GM19395 (cell line): Measurements from ENCODE around the gene ARF1.

ENCODE experiments used
- ATAC-seq: cut with Tn5 transposase; IDR thresholded peaks from one replicate; pipeline ENCODE4 v1.9.1; 2021; ENCODE audit warnings: mild to moderate bottlenecking, moderate library complexity; ENCODE audit not compliant: unreplicated experiment

ARF1 gene

GRCh38 chr1:228145463-228146416 lies 63.2 kb downstream of the ARF1 start:
- ATAC-seq: no peak

GRCh38 chr1:228146417-228147150 lies 64.1 kb downstream of the ARF1 start:
- no peak for ATAC-seq

DNA sequence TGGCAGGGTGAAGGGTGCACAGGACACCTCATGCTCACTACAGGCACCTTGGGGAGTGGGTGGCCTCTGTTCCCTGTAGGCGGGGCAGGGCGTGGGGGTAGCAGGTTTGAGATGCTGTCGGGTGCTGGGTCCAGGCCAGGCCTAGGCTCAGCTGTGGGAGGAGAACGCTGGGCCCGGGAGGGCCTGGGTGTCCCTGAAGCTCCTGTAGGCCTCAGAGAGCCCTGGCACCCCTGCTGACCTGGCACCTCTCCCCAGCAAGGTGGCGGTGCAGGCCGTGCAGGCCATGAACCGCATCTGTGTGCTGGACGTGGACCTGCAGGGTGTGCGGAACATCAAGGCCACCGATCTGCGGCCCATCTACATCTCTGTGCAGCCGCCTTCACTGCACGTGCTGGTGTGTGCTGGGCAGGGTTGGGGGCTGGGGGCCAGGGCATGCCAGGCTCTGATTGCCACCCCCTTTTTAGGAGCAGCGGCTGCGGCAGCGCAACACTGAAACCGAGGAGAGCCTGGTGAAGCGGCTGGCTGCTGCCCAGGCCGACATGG lies 64.7 kb downstream of the ARF1 start:
- no peak for ATAC-seq

GRCh38 chr1:228147768-228148167 lies 65.3 kb downstream of the ARF1 start:
- no peak for ATAC-seq

- ATAC-seq: no peak
Observed at GRCh38 chr1:228148196-228148861, 65.8 kb downstream of the ARF1 start.
